Measurements from ENCODE around the gene LMO3.

DNA sequence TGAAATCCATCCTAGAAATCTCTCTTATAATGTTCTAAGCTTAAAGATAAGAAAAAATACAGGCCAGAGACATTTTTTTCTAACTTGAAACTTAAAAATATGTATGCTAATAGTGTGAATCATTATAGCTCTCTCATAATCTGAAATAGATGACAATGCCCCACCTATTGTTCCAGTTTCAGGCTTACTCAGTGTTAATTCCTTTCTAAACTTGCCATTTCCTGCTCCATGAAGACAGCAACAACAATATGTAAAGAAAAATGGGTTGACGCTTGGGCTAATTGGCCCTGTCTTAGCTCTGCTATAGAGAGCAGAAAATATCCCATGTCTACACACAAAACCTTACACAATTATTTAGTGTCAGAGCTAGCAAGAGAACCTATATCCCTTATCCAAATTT, 37.1 kb downstream of the LMO3 start:
- TF ChIP-seq, protein P1, sequence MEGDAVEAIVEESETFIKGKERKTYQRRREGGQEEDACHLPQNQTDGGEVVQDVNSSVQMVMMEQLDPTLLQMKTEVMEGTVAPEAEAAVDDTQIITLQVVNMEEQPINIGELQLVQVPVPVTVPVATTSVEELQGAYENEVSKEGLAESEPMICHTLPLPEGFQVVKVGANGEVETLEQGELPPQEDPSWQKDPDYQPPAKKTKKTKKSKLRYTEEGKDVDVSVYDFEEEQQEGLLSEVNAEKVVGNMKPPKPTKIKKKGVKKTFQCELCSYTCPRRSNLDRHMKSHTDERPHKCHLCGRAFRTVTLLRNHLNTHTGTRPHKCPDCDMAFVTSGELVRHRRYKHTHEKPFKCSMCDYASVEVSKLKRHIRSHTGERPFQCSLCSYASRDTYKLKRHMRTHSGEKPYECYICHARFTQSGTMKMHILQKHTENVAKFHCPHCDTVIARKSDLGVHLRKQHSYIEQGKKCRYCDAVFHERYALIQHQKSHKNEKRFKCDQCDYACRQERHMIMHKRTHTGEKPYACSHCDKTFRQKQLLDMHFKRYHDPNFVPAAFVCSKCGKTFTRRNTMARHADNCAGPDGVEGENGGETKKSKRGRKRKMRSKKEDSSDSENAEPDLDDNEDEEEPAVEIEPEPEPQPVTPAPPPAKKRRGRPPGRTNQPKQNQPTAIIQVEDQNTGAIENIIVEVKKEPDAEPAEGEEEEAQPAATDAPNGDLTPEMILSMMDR (IDR thresholded peaks at IDR 0.05), result no peak
- TF ChIP-seq POLR2A (IDR thresholded peaks at IDR 0.05), result no peak
